ENCODE measurements around the gene TRMT1L.

TRMT1L gene

DNA sequence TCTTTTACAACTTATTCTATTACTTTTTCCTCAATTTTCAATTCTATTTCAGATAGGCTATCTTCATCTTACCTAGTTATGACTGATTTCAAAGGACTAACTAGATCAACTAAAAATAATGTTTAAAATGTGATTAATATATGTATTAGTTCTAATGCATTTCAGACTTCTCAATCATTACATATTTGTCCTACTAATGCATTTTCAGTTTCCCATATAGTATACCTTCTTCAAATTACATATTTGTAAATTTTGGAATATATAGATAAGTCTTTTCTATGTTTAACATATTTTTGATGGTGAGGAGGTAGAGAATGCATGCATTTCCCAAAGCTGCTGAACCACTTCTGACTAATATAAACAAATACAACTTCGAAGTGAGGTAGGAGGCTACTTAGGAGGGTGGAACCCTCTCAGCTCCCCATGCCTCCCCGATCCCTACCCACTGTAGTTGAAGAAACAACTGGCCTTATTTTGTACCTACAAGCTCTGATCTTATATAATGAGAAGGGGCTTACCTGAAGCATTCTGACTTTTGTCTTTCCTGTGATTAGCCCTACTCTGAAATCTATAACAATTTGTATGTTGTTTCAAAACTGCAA lies 1.7 kb downstream of the TRMT1L start:
- TF ChIP-seq, protein P1, sequence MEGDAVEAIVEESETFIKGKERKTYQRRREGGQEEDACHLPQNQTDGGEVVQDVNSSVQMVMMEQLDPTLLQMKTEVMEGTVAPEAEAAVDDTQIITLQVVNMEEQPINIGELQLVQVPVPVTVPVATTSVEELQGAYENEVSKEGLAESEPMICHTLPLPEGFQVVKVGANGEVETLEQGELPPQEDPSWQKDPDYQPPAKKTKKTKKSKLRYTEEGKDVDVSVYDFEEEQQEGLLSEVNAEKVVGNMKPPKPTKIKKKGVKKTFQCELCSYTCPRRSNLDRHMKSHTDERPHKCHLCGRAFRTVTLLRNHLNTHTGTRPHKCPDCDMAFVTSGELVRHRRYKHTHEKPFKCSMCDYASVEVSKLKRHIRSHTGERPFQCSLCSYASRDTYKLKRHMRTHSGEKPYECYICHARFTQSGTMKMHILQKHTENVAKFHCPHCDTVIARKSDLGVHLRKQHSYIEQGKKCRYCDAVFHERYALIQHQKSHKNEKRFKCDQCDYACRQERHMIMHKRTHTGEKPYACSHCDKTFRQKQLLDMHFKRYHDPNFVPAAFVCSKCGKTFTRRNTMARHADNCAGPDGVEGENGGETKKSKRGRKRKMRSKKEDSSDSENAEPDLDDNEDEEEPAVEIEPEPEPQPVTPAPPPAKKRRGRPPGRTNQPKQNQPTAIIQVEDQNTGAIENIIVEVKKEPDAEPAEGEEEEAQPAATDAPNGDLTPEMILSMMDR (IDR thresholded peaks at IDR 0.05; ENCODE audit: control insufficient read depth, extremely low read depth, insufficient read depth) = no peak
- H3K4me3 ChIP-seq (ENCODE audit: low read depth, low read length) = no peak overlapping the region
- no peak for DNase-seq (ENCODE audit: low read depth)

DNA sequence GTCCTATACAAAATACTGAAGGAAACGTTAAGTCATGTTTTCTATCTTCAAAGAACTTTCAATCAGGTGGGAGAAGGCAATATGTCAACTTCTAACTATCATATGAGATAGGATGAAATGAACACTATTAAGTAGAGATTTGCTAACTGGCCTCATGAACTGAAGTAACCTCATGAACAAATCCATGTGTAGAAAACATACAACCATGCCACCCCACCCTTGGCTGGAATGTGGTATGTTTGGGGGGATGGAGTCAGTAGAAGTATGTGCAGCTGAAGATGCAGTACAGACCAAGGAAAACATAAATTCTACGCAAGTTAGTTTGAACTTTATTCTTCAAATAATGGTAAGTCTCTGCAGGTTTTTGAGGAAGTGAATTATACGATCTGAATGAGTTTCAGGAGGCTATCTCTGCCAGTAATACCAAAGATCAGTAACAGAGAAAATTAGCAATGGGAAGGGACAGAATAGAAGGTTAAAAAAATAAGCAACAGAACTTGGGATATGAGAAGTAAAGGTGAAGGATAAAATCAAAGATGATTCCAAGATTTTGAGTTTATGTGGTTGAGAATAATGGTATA lies 4.5 kb downstream of the TRMT1L start:
- no peak overlapping the region for H3K4me3 ChIP-seq (ENCODE audit: low read depth, low read length)
- TF ChIP-seq, protein P1 (IDR thresholded peaks at IDR 0.05; ENCODE audit: control insufficient read depth, extremely low read depth, insufficient read depth) = no peak
- DNase-seq (ENCODE audit: low read depth) = no peak

DNA sequence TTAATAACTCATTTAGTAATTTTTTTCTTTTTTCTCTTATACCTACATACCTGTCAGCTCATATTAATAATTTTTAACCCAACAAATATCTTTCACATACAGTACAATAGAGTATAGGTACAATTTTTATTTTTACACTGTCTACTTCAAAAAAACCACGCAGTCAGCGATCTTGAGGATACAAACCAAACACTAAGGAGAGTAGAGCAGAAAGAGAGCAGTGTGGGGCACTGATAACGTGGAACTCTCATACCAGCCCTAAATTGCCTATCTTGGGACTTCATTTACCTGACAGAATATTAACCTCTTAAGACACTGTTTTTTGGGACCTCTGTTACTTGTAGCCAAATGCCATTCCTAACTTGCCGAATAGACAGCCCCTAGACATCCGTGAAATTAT lies 5.5 kb downstream of the TRMT1L start:
- no peak for DNase-seq (ENCODE audit: low read depth)
- TF ChIP-seq, protein P1 (IDR thresholded peaks at IDR 0.05; ENCODE audit: control insufficient read depth, extremely low read depth, insufficient read depth) = no peak
- H3K4me3 ChIP-seq (ENCODE audit: low read depth, low read length) = no peak overlapping the region

DNA sequence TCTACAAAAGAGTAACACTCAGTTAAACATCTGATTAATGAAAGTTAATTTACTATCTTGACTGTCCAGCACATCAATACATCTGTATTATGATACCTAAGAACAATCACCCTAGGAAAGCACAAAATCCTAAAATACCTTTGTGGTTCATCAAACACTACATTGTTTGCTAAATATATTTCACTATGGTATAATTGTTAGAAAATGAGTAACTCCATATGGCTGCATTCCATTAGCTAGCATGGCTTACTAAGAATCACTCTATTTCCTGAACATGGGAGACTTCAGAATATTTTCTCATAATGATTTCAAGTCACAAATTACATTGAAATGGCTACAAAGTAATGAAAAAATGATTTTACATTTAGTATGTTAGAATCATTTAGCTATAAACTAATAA lies 12.5 kb downstream of the TRMT1L start:
- no peak for DNase-seq (ENCODE audit: low read depth)
- no peak overlapping the region for H3K4me3 ChIP-seq (ENCODE audit: low read depth, low read length)
- TF ChIP-seq, protein P1 (IDR thresholded peaks at IDR 0.05; ENCODE audit: control insufficient read depth, extremely low read depth, insufficient read depth) = no peak

DNA sequence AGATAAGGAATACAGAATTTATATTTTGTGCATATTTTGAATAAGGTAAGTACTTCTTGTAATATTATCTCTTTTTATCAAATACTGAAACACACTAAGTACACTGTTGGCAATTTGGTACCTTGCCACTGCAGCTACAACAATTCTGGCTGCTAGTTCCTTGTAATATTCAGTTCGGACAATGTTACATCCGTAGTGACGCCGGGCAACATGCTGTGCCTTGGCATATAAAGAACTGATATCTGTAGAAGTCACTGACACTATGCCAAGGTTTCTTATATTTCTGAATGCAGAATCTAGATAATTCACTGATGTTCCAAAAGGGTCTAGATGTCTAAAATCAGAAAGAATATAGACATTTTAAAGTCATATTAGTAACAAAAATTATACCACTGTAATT lies 17.5 kb downstream of the TRMT1L start:
- DNase-seq (ENCODE audit: low read depth) = peak; percentile 83
- TF ChIP-seq, protein P1 (IDR thresholded peaks at IDR 0.05; ENCODE audit: control insufficient read depth, extremely low read depth, insufficient read depth) = no peak
- H3K4me3 ChIP-seq (ENCODE audit: low read depth, low read length) = no peak overlapping the region

DNA sequence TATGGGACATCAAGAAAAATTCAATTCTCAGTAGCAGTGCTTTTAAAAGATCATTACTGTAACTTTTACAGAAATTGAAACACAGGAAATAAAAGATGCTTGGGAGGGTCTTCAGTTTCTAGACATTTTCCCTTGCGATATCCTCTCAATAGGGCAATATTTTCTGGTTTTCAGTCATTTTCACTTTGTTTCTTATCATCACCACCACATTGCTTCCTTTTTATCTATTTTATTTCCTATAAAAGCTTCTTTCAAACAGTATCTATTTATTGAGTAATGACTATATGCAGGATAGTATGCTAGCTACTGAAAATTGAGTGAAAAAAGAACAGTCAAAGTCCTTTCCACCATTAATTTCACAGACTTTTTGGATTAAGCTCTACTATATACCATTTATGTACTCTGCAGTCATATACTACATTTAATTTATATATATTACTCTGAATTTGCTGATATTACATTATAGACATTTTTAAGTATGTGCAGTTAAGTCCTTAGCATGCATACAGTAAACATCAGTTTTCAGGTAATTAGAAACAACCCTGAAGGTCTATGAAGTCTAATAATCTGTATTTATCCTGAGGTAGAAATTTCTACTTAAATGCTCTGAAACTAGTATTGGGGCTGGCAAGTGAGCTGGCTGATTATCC lies 18.7 kb downstream of the TRMT1L start:
- DNase-seq (ENCODE audit: low read depth) = no peak
- no peak overlapping the region for H3K4me3 ChIP-seq (ENCODE audit: low read depth, low read length)
- TF ChIP-seq, protein P1 (IDR thresholded peaks at IDR 0.05; ENCODE audit: control insufficient read depth, extremely low read depth, insufficient read depth) = no peak
